ENCODE data around the gene CNTN2.

The CNTN2 gene

GRCh38 chr1:205091043-205091740 lies 48.2 kb downstream of the CNTN2 start:
- no peak overlapping the region for H3K4me3 Mint-ChIP-seq
- no peaks in the 10 kb centered on the region for H3K9me3 Mint-ChIP-seq
- H3K4me1 Mint-ChIP-seq: no peaks in the 10 kb centered on the region

GRCh38 chr1:205095422-205095821 lies 52.4 kb downstream of the CNTN2 start:
- H3K9me3 Mint-ChIP-seq: no peaks in the 10 kb centered on the region
- H3K4me1 Mint-ChIP-seq: no peaks in the 10 kb centered on the region
- peaks cover 73% of the 10 kb centered on the region for H3K36me3 Mint-ChIP-seq (ENCODE audit: low read depth)
- TF ChIP-seq CTCF (IDR thresholded peaks at IDR 0.05; ENCODE audit: unreplicated experiment in 3 of 3): no peak
- no peaks in the 10 kb centered on the region for H3K27me3 Mint-ChIP-seq (ENCODE audit: low read depth)
- H3K27ac Mint-ChIP-seq: no peak overlapping the region
- no peak overlapping the region for H3K4me3 Mint-ChIP-seq

More at GRCh38 chr1:205091043-205091740, 48.2 kb downstream of the CNTN2 start:
- no peak for TF ChIP-seq CTCF (IDR thresholded peaks at IDR 0.05; ENCODE audit: unreplicated experiment in 3 of 3)
- Mint-ChIP-seq H3K27me3 (ENCODE audit: low read depth) (no peaks in the 10 kb centered on the region), H3K27ac (no peak overlapping the region), H3K36me3 (ENCODE audit: low read depth) (peaks cover 68% of the 10 kb centered on the region)

GRCh38 chr1:205098242-205098641 lies 55.2 kb downstream of the CNTN2 start:
- H3K9me3 Mint-ChIP-seq: no peaks in the 10 kb centered on the region
- H3K4me3 Mint-ChIP-seq: no peak overlapping the region
- no peaks in the 10 kb centered on the region for H3K27me3 Mint-ChIP-seq (ENCODE audit: low read depth)
- no peak overlapping the region for H3K27ac Mint-ChIP-seq
- no peak for TF ChIP-seq CTCF (IDR thresholded peaks at IDR 0.05; ENCODE audit: unreplicated experiment in 3 of 3)
- H3K36me3 Mint-ChIP-seq (ENCODE audit: low read depth): peaks cover 76% of the 10 kb centered on the region
- no peaks in the 10 kb centered on the region for H3K4me1 Mint-ChIP-seq

GRCh38 chr1:205102404-205102803 lies 59.4 kb downstream of the CNTN2 start:
- Mint-ChIP-seq H3K9me3 (no peaks in the 10 kb centered on the region), H3K36me3 (ENCODE audit: low read depth) (peaks cover 80% of the 10 kb centered on the region), H3K4me1 (no peaks in the 10 kb centered on the region), H3K4me3 (no peak overlapping the region), H3K27ac (no peak overlapping the region), H3K27me3 (ENCODE audit: low read depth) (no peaks in the 10 kb centered on the region)
- TF ChIP-seq CTCF (IDR thresholded peaks at IDR 0.05; ENCODE audit: unreplicated experiment in 3 of 3): no peak

- H3K27me3 Mint-ChIP-seq (ENCODE audit: low read depth): no peaks in the 10 kb centered on the region
These were observed 64.3 kb downstream of the CNTN2 start for GRCh38 chr1:205107327-205107726.

More at GRCh38 chr1:205107327-205107726, 64.3 kb downstream of the CNTN2 start:
- H3K27ac Mint-ChIP-seq: no peak overlapping the region
- peaks cover 5% of the 10 kb centered on the region for H3K4me1 Mint-ChIP-seq
- no peak for TF ChIP-seq CTCF (IDR thresholded peaks at IDR 0.05; ENCODE audit: unreplicated experiment in 3 of 3)
- no peaks in the 10 kb centered on the region for H3K9me3 Mint-ChIP-seq
- H3K36me3 Mint-ChIP-seq (ENCODE audit: low read depth): peaks cover 49% of the 10 kb centered on the region
- no peak overlapping the region for H3K4me3 Mint-ChIP-seq
